WERI-Rb-1 (cell line): ENCODE results near the gene CMIP.

ENCODE experiments used
- DNase-seq: peaks from one replicate; pipeline ENCODE4 v3.0.0-alpha.2; 2020
- H3K27ac ChIP-seq: fragments of 250-450 bp; sonication (Bioruptor Pico); 2 replicates; pipeline ENCODE4 v1.5.1; 2020; ENCODE audit warnings: mild to moderate bottlenecking, moderate library complexity
- H3K27me3 ChIP-seq: fragments of 250-450 bp; sonication (Bioruptor Pico); 2 replicates; pipeline ENCODE4 v1.5.1; 2021; ENCODE audit warnings: mild to moderate bottlenecking, low read depth, moderate library complexity; ENCODE audit not compliant: insufficient read depth, severe bottlenecking
- H3K36me3 ChIP-seq: fragments of 250-450 bp; sonication (Bioruptor Pico); 2 replicates; pipeline ENCODE4 v1.5.1; 2020; ENCODE audit warnings: mild to moderate bottlenecking, moderate library complexity
- H3K4me3 ChIP-seq: 2 replicates; pipeline ENCODE4 v1.5.1; 2011; ENCODE audit warnings: low read depth, mild to moderate bottlenecking, control low read depth, low read length
- H3K9me3 ChIP-seq: fragments of 250-450 bp; sonication (Bioruptor Pico); 2 replicates; pipeline ENCODE4 v1.5.1; 2021; ENCODE audit warnings: mild to moderate bottlenecking, moderate library complexity; ENCODE audit not compliant: severe bottlenecking
- CTCF ChIP-seq: IDR thresholded peaks from 2 replicates; pipeline ENCODE4 v1.5.1; 2011; ENCODE audit warnings: low read depth, mild to moderate bottlenecking, control low read depth, inconsistent platforms, low read length

CMIP gene

GRCh38 chr16:81547194-81547938 lies 102.8 kb downstream of the CMIP start:
- no peak for TF ChIP-seq CTCF
- Histone ChIP-seq H3K9me3 (no peaks in the 10 kb centered on the region), H3K36me3 (no peaks in the 10 kb centered on the region), H3K4me3 (no peak overlapping the region), H3K27me3 (no peaks in the 10 kb centered on the region), H3K27ac (no peak overlapping the region)
- no peak for DNase-seq

GRCh38 chr16:81547939-81548216 lies 103.3 kb downstream of the CMIP start:
- no peak for TF ChIP-seq CTCF
- Histone ChIP-seq H3K4me3 (no peak overlapping the region), H3K36me3 (no peaks in the 10 kb centered on the region), H3K9me3 (no peaks in the 10 kb centered on the region), H3K27me3 (no peaks in the 10 kb centered on the region), H3K27ac (no peak overlapping the region)
- DNase-seq: no peak

GRCh38 chr16:81548551-81548875 lies 103.9 kb downstream of the CMIP start:
- TF ChIP-seq CTCF: no peak
- H3K9me3 ChIP-seq: no peaks in the 10 kb centered on the region
- H3K27ac ChIP-seq: no peak overlapping the region
- H3K36me3 ChIP-seq: no peaks in the 10 kb centered on the region
- H3K27me3 ChIP-seq: no peaks in the 10 kb centered on the region
- H3K4me3 ChIP-seq: no peak overlapping the region
- no peak for DNase-seq

GRCh38 chr16:81548876-81549546 lies 104.4 kb downstream of the CMIP start:
- no peak for DNase-seq
- Histone ChIP-seq H3K4me3 (no peak overlapping the region), H3K27ac (no peak overlapping the region), H3K27me3 (no peaks in the 10 kb centered on the region), H3K9me3 (no peaks in the 10 kb centered on the region), H3K36me3 (no peaks in the 10 kb centered on the region)
- TF ChIP-seq CTCF: no peak

GRCh38 chr16:81549547-81550431 lies 105.2 kb downstream of the CMIP start:
- TF ChIP-seq CTCF: no peak
- Histone ChIP-seq H3K36me3 (no peaks in the 10 kb centered on the region), H3K27ac (no peak overlapping the region), H3K27me3 (no peaks in the 10 kb centered on the region), H3K9me3 (no peaks in the 10 kb centered on the region), H3K4me3 (no peak overlapping the region)
- DNase-seq: no peak
